Measurements from ENCODE around the gene UGCG. TPM values are rescaled to one million over a fixed set of nuclear protein-coding genes. Genes with fewer than 3 reads are reported as not detected.

Gene UGCG
- polyA plus RNA-seq, 2 of the 4 experiments (the other 2 are of a cell fraction) = 11.6 to 25.9 TPM

- Histone ChIP-seq H3K27ac (peak overlapping the region; percentile 87 to 97), H3K9me3 (no peaks in the 10 kb centered on the region), H3K4me1 (peaks cover 46% of the 10 kb centered on the region), H3K4me3 (peak overlapping the region; percentile 92), H3K4me2 (peak overlapping the region; percentile 82)
- POLR2A ChIA-PET = interaction anchor here (0.6 to 2.7 kb wide), 6 partner anchors 26 to 177 kb away, joined by 3 to 24 read pairs (median 7); no protein-coding TSS in a partner anchor
- DNase-seq (ENCODE audit: low read depth in 1 of 2, low spot score in 1 of 2) (peak in 1 of 2 experiments; percentile 49), FAIRE-seq (no peak), ATAC-seq (peak; percentile 3 to 16; a peak in 1 of 6 replicates)
- TF ChIP-seq SREBF2 (IDR thresholded peaks at IDR 0.05) (no peak), EHMT2 (IDR thresholded peaks at IDR 0.05; ENCODE audit: low read depth) (no peak), FOSB (CRISPR knock-in tag; IDR thresholded peaks at IDR 0.05) (no peak)
- WGBS (ENCODE audit: missing lambda C conversion rate) = 5% methylated on average over 12 of the region's 12 CpGs
- CTCF ChIA-PET = interaction anchor here (0.6 to 2.0 kb wide), 10 partner anchors 11 to 1825 kb away, joined by 3 to 9 read pairs (median 3); no protein-coding TSS in a partner anchor
Observed at GRCh38 chr9:111897601-111898137, 1.1 kb downstream of the UGCG start.

GRCh38 chr9:111898331-111899096, 1.9 kb downstream of the UGCG start:
- FAIRE-seq = no peak
- H3K4me1 ChIP-seq = peaks cover 41% of the 10 kb centered on the region

More at GRCh38 chr9:111898331-111899096, 1.9 kb downstream of the UGCG start:
- H3K9me3 ChIP-seq = no peaks in the 10 kb centered on the region
- DNase-seq (ENCODE audit: low read depth in 1 of 2, low spot score in 1 of 2) (no peak), ATAC-seq (no peak)
- ChIA-PET POLR2A (interaction anchor here (0.6 to 2.7 kb wide), 4 partner anchors 25 to 176 kb away, joined by 4 to 24 read pairs (median 7); no protein-coding TSS in a partner anchor), CTCF (interaction anchor here (1.0 to 2.0 kb wide), 3 partner anchors 10 to 176 kb away, joined by 3 to 9 read pairs (median 6); no protein-coding TSS in a partner anchor)
- H3K4me2 ChIP-seq = peak overlapping the region; percentile 82
- 5% methylated on average over 4 of the region's 4 CpGs for WGBS (ENCODE audit: missing lambda C conversion rate)
- peak overlapping the region; percentile 92 for H3K4me3 ChIP-seq
- peak overlapping the region; percentile 87 to 97 for H3K27ac ChIP-seq
- TF ChIP-seq EHF (CRISPR knock-in tag; IDR thresholded peaks at IDR 0.05) (no peak), ZNF302 (CRISPR knock-in tag; IDR thresholded peaks at IDR 0.05) (no peak), CHD4 (IDR thresholded peaks at IDR 0.05; ENCODE audit: borderline replicate concordance) (no peak), HDAC2 (IDR thresholded peaks at IDR 0.05) (no peak), CHD2 (IDR thresholded peaks at IDR 0.05; ENCODE audit: low read length, partially characterized antibody) (no peak), NFE2L2 (conservative IDR thresholded peaks at IDR 0.05; ENCODE audit: low read length) (no peak), JUNB (IDR thresholded peaks at IDR 0.05) (no peak), FOSB (CRISPR knock-in tag; IDR thresholded peaks at IDR 0.05) (no peak), E2F6 (IDR thresholded peaks at IDR 0.05; ENCODE audit: borderline replicate concordance, low read depth) (no peak), MAZ (IDR thresholded peaks at IDR 0.05; ENCODE audit: borderline replicate concordance, low read depth, low read length) (no peak), CTCF (IDR thresholded peaks at IDR 0.05) (no peak), EP300 (IDR thresholded peaks at IDR 0.05) (no peak), PBX3 (IDR thresholded peaks at IDR 0.05) (no peak), MAX (IDR thresholded peaks at IDR 0.05) (no peak), BHLHE40 (IDR thresholded peaks at IDR 0.05; ENCODE audit: low read depth, low read length) (no peak), ELK1 (IDR thresholded peaks at IDR 0.05; ENCODE audit: low read depth, low read length) (no peak), HOXB5 (CRISPR knock-in tag; IDR thresholded peaks at IDR 0.05) (no peak), HEYL (CRISPR knock-in tag; IDR thresholded peaks at IDR 0.05) (no peak)
